Ovary (tissue), 3 donors: ENCODE data around the gene TMED6.

Experiments used
- CTCF ChIP-seq, 3 donors: fragments of 450-650 bp in 2 of 3; fragments of 200-600 bp in 1 of 3; IDR thresholded peaks; one replicate each; pipeline versions ENCODE4 v1.5.1 to v1.8.0; 2016 to 2022; ENCODE audit warnings: antibody characterized with exemption in 3 of 3, mild to moderate bottlenecking in 1 of 3
- POLR2A ChIP-seq: fragments of 450-650 bp; IDR thresholded peaks from one replicate; pipeline ENCODE4 v1.6.1; 2017; ENCODE audit warnings: antibody characterized with exemption, mild to moderate bottlenecking, moderate library complexity
- donor health status: DM: no; HTN: no; CAD: no.

GRCh38 chr16:69320740-69321073 is 30.9 kb downstream of the TMED6 start:
- no peak for TF ChIP-seq CTCF (IDR thresholded peaks at IDR 0.05)
- TF ChIP-seq POLR2A = no peak
